Activated T-cell treated with anti-CD3 and anti-CD28 coated beads for 48 hours (primary cell): ENCODE measurements around the gene MTCH1.
"Not testable (repeated sequence)": the region's sequence is repeated elsewhere in the genome, so short reads cannot be mapped to it uniquely, and the experiment has no call there.

Experiments
- DNase-seq: peaks from one replicate; pipeline ENCODE4 v3.0.0-alpha.2; 2020; ENCODE audit warnings: low read depth

The MTCH1 gene

DNA sequence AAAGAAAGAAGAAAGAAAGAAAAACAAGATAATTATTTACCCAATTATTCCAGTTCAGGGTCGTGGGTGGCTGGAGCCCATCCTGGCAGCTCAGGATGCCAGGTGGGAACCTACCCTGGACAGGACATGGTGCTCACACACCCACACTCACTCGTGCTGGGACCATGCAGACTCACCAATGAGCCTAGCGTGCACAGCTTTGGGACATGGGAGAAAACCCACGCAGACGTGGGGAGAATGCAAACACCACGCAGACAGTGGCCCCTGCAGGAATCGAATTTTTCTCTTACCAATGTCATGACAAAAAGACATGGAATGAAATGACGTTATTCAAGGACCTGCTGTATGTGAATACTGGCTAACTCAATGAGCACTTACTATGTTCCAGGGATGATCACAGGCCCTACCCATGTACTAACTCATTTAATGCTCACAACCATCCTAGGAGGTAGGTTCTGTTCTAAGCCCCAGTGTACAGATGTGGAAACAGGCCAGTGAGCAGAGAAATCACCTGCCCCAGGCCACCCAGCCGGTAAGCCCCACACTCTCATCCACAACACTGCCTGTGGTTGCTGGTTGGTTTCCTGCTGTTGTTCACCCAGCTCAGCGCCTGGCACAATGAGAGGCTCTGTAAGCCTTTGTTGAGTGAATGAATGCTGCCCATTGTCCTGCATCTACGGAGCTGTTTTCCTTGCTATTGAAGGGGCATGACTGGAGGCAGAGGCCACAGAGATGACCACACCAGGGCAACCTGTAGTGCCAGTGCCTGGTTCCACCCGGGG lies 38.2 kb downstream of the MTCH1 start:
- DNase-seq: no peak

DNA sequence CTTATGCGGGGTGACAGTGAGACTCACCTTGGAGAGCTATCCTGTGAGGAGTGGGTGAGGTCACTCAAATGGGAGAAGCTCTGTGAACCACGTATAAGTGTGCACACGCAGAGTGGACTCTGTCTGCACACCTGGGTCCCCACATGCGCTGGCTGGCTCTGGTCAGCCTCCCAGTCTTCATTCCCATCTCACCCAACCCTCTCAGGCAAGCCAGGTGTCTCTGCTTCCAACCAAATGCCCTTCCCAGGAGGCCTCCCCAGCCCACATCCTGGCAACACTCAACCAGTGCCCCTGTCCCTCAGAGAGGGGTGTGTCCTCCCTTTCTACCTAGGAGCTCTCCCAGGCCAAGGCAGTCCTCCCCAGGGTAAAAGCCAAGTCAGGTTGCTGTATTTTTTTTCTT lies 39.5 kb downstream of the MTCH1 start:
- no peak for DNase-seq

DNA sequence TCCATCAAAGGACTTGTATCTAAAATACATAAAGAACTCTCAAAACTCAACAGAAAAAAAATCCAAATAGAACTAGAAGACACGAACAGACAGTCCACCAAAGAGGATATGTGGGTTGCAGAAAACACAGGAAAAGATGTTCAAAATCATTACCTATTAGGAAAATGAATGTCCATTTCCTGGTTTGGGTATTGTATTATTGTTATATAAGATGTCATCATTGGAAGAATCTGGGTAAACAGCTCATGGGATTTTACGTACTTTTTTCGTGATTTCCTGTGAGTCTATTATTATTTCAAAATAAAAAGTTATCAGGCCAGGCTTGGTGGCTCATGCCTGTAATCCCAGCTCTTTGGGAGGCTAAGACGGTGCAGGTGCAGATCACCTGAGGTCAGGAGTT lies 40.7 kb downstream of the MTCH1 start:
- DNase-seq: no peak

DNA sequence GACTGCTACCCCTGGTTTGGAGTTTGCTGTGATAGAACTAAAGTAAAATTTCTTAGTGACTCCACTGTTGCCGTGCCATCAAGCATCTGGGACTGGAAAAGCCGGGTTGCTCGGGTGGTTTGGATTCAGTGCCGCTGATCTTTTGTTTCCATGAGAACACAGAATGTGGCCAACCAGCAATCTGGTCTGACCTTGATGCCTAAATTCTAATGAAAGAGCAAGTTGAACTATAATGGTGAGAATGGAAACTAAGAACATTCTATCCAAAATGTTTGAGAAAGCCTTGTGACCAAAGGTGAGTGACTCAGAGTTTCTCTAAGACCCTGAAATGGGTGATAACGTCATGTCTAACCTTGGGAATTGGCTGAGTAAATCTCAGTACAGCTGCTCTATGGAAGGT lies 41.3 kb downstream of the MTCH1 start:
- no peak for DNase-seq

DNA sequence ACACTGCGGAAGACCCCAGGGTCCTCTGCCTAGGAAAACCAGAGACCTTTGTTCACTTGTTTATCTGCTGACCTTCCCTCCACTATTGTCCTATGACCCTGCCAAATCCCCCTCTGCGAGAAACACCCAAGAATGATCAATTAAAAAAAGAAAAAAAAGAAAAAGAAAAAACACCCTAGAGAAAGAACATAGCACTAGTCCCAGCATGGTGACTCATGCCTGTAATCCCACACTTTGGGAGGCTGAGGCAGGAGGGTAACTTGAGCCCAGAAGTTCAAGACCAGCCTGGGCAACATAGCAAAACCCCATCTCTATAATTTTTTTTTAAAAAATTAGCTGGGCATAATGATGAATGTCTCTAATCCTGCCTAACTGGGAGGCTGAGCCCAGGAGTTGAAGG lies 43.7 kb downstream of the MTCH1 start:
- DNase-seq: not testable (repeated sequence)

DNA sequence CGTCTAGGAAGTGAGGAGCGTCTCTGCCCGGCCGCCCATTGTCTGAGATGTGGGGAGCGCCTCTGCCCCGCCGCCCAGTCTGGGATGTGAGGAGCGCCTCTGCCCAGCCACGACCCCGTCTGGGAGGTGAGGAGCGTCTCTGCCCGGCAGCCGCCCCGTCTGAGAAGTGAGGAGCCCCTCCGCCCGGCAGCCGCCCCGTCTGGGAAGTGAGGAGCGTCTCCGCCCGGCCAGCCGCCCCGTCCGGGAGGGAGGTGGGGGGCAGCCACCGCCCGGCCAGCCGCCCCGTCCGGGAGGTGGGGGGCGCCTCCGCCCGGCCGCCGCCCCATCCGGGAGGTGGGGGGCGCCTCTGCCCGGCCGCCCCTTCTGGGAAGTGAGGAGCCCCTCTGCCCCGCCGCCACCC lies 44.4 kb downstream of the MTCH1 start:
- not testable (repeated sequence) for DNase-seq

DNA sequence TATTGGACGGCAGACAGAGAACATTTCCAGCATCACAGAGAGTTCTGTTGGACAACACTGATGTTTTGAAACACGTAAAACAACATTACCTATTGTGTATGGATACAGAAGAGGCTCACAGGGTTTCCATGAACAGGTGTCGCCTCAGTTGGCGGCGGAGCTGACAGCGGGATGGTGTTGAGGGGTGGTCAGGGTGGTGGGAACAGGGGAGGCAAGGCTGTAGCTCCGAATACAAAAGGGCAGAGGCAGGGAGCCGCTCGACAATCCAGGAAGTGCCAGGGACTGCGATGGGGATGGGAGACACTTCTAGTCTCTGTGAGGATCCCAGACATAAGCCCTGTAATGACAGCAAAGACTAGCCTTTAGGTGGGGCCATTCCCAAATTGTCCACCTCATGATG lies 46.0 kb downstream of the MTCH1 start:
- DNase-seq: no peak

DNA sequence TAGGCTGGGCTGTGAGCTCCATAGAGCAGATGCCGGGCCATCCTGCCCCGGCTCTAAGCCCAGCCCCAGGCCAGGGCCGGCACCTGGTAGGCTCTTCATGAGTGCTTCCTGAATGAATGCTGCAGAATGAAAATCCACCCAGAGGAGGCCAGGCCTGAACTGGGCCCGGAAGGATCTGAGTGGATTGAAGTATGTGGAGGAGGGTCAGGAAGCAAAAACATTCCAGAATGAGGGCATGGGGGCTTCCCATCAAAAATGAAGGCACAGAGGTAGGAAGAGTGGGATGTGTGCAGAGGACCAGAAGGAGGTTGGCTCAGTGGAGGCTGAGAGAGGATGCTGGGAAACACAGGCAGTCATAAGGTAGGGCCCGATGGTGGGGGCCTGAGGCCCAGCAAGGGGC lies 47.0 kb downstream of the MTCH1 start:
- not testable (repeated sequence) for DNase-seq

DNA sequence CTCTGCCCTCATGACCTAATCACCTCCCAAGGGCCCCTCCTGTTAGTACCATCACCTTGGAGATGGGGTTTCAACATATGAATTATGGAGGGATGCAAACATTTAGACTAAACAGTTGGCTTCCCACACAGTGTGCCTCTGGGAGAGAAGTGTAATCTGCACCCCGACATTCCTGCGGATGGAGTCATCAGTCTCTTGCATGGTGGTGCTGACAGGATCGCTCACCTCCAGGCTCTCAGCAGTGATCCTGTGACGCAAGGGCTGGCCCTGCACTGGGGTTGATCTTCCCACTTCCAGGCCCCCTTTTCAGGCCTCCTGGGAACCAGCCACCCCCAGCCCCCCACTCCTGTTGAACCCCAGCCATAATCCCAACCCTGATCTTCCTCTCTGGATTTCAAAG lies 47.5 kb downstream of the MTCH1 start:
- DNase-seq: no peak

DNA sequence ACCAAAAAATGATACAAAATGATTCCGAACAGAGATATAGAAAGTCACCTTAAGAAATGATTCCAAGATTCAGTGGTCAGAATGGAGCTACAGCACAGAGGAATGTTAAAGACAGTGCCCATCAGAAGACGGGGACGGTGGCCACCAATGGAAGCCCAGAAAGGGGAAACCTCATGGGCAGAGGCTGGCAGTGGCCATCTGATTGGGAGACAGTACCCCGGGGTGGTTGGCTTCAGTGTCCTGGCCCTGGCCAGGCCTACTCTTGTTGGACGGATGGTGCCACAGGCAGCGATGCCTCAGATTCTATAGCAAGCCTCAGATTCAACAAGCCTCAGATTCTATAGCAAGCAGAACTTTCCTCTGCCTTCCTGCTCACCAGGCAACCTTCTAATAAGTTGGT lies 48.1 kb downstream of the MTCH1 start:
- no peak for DNase-seq

DNA sequence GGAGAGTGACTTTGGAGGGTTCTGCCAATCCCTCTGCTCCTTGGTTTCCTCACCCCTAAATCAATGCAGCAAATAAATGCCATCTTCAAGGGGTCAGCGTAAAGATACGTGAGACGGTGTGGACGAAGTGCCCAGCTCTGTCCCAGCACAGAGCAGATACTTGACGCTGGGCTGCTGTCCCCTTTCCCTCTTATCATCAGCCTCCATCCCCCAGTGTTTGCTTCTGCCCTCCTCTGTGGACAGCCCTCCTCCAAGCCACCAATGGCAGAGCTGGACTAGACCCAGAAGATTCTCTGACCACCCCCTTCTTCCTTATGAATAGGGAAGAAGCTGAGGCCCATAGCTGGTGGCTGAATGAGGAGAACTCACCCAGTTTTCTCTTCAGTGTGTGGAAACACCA lies 49.2 kb downstream of the MTCH1 start:
- no peak for DNase-seq

DNA sequence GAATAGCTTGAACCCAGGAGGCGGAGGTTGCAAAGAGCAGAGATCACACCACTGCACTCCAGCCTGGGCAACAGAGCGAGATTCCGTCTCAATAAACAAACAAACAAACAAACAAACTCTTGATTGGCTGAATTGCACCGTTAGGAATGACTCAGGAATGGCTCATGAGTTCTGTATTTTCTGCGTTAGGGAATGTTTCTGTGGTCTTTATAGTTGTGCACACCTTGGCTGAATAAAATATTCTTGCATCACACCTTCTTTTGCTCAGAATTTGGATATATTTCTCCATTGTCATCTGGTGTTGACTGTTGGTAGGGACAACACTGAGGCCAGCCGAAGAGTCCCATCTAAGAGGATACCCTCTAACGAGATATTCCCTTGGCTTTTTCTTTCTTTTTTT lies 51.1 kb downstream of the MTCH1 start:
- no peak for DNase-seq

DNA sequence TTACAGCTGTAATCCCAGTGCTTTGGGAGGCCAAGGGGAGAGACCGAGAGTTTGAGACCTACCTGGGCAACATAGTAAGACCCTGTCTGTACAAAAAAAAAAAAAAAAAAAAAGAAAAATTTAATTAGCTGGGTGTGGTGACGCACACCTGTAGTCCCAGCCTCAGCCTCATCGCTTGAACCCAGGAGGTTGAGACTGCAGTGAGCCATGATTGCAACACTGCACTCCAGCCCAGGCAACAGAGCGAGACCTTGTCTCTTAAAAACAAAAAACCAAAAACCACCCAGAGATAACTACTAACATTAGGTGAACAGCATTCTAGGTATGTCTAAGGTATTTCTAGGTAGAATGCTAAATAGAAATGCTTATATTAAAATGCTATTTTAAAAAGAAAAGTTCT lies 52.5 kb downstream of the MTCH1 start:
- DNase-seq: no peak

DNA sequence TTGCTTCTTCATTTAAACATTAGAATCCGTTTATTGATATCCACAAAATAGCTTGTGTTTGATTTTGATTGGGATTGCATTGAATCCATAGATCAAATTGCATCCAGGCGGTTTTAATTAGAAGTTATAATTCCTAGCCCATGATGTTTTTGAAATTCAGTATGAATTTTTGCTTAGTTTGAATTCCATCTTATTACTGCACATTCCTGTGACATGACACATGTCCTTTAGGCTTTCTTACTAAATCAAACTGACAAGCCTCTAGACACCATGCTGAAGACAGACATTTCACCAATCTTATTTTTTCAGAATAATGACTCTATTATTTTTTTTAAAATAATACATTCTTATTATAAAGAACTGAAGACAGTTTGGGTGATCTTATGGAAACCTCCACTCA lies 52.9 kb downstream of the MTCH1 start:
- no peak for DNase-seq

DNA sequence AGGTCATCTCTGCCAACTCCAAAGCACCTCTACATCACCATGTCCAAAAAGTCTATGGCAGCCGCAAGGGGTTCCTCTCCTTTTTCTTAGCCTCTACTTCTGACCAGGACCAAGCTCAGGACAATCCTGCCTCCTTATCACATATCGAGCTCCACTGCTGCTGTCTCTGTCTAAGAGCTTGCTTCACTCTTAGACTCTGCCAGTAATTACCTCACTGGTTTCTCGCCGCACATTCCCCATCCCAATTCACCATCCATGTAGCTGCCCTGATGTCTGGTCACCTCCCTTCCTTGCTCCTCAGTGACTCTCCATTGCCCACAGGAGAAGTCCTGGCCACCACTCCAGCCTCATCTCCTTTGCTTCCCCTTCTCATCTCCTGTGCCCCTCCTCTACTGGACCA lies 55.5 kb downstream of the MTCH1 start:
- no peak for DNase-seq

DNA sequence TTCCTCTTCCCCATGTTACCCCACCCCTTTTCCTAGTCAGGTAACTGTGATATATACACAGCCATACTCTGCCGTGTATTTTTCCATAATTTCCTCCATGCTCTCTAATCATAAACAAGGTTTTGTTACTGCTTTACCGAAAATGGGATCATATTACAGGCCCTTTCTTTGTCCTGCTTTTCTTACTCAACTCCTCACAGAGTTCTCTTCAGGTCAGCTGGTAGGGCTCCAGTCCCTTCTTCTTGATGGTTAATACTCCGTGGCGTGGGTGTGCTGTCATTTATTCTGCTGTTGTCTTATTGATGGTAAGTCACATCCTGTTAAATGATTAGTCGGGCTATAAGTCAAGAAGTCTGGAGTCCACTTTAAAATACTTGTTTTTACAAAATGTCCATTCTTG lies 56.4 kb downstream of the MTCH1 start:
- DNase-seq: no peak

DNA sequence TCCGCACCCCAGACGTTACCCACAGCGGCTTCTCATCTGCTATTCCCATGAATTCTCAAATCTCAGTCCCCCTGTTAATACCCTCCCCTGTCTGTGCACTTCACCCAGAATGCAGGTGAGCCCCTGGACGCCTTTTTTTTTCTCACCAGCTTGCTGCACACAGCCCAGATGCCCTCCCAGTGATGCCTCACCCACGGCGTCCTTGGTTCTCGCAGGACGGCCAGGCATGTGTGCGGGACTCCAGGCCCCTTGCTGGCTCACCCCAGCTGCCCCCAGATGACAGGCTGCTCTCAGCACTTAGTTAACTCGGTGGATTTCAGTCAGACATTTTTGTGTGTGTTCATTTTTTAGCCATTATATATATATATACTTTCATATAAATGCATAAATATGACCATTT lies 56.8 kb downstream of the MTCH1 start:
- no peak for DNase-seq

DNA sequence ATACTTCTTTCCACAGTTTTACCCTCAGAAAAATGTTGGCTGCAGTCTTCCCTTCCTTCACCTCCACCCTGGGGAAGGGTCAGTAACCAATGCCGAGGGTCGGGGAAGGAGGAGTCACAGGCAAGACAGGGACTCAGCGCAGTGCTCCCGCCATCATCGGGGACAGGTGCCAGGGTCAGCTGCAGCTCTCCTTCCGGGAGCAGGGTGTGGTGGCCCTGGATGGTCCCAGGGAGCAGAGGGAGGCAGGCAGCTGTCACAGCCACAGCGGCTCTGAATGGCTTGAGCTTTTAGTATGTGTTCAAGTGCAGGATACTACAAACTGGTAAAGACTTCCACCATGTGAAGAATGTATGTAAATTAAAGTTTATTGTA lies 57.5 kb downstream of the MTCH1 start:
- DNase-seq: no peak

DNA sequence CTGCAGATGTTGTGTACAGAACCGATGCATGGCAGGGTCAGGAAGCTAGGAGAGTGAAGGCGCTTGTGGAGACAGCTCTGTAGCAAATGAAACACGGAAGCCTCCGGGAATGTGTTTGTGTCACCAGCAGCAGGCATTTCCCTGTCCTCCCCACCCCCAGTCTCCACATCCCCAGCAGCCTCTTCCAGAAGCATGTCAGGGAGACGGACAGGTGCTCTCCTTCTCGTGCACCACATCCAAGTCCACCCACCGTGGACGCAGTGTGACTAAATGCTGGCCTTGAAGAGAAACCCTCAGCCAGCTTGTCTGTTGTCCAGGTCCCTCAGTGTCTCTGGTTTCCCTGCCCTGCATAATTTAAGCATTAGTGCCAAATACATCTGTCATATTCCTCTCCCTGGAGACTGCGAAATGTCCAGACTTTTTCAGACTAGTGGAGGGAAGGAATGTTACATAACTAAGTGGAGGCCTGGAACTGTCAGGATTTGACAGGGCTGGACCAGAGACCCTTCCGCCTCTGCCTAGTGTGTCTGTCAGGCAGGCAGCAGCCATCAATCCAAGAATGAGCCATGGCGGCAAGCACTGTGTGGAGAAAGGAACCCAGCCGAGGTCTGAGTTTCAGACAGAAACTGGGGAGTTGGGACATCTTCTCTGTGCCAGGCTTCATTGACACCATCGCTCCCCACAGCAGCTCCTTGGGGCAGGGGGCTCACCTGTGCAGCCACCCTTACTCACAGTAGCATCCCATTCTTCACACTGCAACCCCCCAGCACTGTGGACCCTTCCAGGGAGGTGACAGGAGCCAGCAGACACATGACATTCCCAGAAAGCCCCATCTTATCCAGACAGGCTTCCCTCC lies 58.1 kb downstream of the MTCH1 start:
- no peak for DNase-seq

DNA sequence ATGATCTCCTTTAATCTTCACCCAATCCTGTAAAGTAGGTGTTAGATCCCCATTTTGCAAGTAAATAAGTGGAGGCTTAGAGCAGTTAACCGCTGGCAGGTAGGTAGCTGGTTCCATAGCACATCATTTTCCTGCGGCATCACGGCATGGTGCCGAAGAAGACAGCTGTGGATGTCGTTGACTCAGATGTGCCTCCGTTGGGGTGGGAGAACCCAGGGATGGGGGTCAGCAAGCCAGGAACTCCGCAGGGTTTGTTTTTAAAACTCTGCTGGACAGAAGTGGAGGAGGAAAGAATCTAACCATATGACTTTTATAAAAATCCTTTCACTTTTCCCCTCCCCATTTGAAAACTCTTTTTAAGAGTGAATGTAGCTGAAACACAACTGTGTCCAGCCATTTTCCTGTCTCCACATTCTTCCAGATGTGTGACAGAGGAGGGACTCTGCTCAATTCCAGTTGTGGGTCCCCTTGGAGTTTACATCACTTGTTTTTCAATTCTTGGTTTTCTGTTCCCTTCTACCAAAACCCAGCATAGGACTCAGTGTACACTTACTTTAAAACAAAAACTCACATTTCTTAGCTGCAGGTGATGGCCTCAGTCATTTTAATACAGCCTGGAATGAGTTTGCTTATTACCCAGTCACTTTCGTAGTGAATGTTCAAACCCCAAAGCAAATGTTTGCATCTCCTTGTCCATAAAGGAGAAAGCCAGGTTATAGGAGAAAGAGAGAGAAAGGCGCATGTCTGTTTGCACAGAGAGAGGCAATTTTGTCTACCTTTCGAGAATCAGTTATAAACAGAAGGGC lies 59.1 kb downstream of the MTCH1 start:
- DNase-seq: no peak

DNA sequence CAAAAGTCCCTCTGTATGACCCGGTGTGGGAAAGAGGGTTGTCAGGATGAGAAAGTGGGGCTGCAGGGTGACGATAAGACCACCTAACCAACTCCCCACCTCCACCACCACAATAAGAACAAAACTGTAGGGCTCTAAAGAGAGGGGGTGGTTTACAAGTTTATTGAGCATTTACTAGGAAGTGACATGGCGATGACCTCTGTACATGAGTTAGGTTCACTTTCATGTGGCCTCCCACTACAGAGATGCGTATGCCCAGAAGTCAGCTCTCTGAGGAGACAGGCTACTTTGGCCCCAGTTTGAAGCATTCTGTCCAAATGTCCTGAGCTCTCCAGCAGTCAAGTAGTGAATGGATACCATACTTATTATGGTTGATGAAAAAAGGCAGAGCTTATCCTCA lies 60.2 kb downstream of the MTCH1 start:
- no peak for DNase-seq

DNA sequence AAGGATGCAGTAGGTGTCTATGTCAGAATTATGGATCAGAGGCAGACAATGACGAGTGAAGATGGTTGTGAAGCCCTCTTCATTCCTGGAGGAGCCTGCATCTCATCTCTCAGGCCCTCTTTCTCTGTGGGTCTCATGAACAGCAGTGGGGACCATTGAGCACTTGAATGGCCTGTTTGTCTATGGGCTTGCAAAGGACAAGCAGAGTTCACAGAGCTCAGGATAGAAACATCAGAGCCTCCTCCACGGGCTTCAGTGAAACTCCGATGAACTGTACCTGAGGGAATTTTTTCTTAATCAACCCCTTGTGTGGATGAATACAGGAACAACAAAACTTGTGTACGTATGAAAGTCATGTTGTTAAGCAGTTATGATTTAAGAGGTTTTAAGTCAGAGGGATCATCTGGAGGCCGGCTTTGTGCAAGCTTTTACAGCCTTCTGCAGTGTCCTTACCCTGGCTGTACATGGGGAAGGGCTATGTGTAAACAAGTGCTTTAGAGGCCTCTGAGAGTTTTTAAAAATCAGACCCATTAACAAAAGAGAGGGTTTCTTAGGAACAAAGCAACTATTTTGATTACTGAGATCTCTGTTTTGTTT lies 61.1 kb downstream of the MTCH1 start:
- DNase-seq: no peak
